Trophoblast cell (in vitro differentiated cells and primary cell): ENCODE data around the gene LIMK2.
"Not testable (repeated sequence)": the region's sequence is repeated elsewhere in the genome, so short reads cannot be mapped to it uniquely, and the experiment has no call there.

Source experiments
- DNase-seq, 2 donors: peaks; one replicate each; pipeline ENCODE4 v3.0.0-alpha.2; 2016
- H2AFZ ChIP-seq: 2 replicates; pipeline ENCODE4 v1.6.1; 2013; ENCODE audit warnings: low read length, moderate library complexity, mild to moderate bottlenecking; ENCODE audit not compliant: insufficient read depth, poor library complexity
- H2AK5ac ChIP-seq: 2 replicates; pipeline ENCODE4 v1.6.1; 2013; ENCODE audit warnings: mild to moderate bottlenecking, low read length
- H2BK120ac ChIP-seq: 2 replicates; pipeline ENCODE4 v1.6.1; 2013; ENCODE audit warnings: low read length, mild to moderate bottlenecking, moderate library complexity; ENCODE audit not compliant: insufficient read depth, poor library complexity
- H2BK12ac ChIP-seq: 2 replicates; pipeline ENCODE4 v1.6.1; 2013; ENCODE audit warnings: mild to moderate bottlenecking, low read length, moderate library complexity
- H2BK5ac ChIP-seq: 2 replicates; pipeline ENCODE4 v1.6.1; 2013; ENCODE audit warnings: low read length, low read depth, moderate library complexity, mild to moderate bottlenecking; ENCODE audit not compliant: poor library complexity
- H3K14ac ChIP-seq: 2 replicates; pipeline ENCODE4 v1.6.1; 2013; ENCODE audit warnings: mild to moderate bottlenecking, low read length
- H3K18ac ChIP-seq: 2 replicates; pipeline ENCODE4 v1.6.1; 2013; ENCODE audit warnings: mild to moderate bottlenecking, low read length
- H3K23ac ChIP-seq: 2 replicates; pipeline ENCODE4 v1.6.1; 2013; ENCODE audit warnings: low read length
- H3K27ac ChIP-seq: 2 replicates; pipeline ENCODE4 v1.5.1; 2013; ENCODE audit warnings: low read depth, mild to moderate bottlenecking, inconsistent platforms, low read length, moderate library complexity
- H3K27me3 ChIP-seq: 2 replicates; pipeline ENCODE4 v1.6.1; 2013; ENCODE audit warnings: inconsistent platforms, mild to moderate bottlenecking, low read length, moderate library complexity; ENCODE audit not compliant: insufficient read depth
- H3K36me3 ChIP-seq, 2 experiments: 1 replicate in 1 of 2; 2 replicates in 1 of 2; pipeline ENCODE4 v1.6.1; 2013; ENCODE audit warnings: low read length in 2 of 2, mild to moderate bottlenecking in 2 of 2, moderate library complexity in 1 of 2; ENCODE audit not compliant: insufficient read depth in 2 of 2, control insufficient read depth in 1 of 2
- H3K4ac ChIP-seq: 2 replicates; pipeline ENCODE4 v1.6.1; 2013; ENCODE audit warnings: low read depth, mild to moderate bottlenecking, low read length, moderate library complexity
- H3K4me1 ChIP-seq, 2 experiments: 1 replicate in 1 of 2; 2 replicates in 1 of 2; pipeline ENCODE4 v1.6.1; 2013; ENCODE audit warnings: low read length in 2 of 2, mild to moderate bottlenecking in 2 of 2, moderate library complexity in 1 of 2; ENCODE audit not compliant: insufficient read depth in 2 of 2, control insufficient read depth in 1 of 2
- H3K4me2 ChIP-seq: 2 replicates; pipeline ENCODE4 v1.6.1; 2013; ENCODE audit warnings: inconsistent platforms, mild to moderate bottlenecking, low read length, moderate library complexity
- H3K4me3 ChIP-seq: 2 replicates; pipeline ENCODE4 v1.5.1; 2013; ENCODE audit warnings: mild to moderate bottlenecking, low read depth, low read length, inconsistent platforms
- H3K79me1 ChIP-seq: one replicate; pipeline ENCODE4 v1.6.1; 2013; ENCODE audit warnings: low read length
- H3K79me2 ChIP-seq: 2 replicates; pipeline ENCODE4 v1.6.1; 2013; ENCODE audit warnings: low read length, mild to moderate bottlenecking; ENCODE audit not compliant: control insufficient read depth, insufficient read depth, poor library complexity
- H3K9ac ChIP-seq: 2 replicates; pipeline ENCODE4 v1.6.1; 2013; ENCODE audit warnings: mild to moderate bottlenecking, low read length
- H3K9me3 ChIP-seq: 2 replicates; pipeline ENCODE4 v1.6.1; 2013; ENCODE audit warnings: low read depth, mild to moderate bottlenecking, control low read depth, inconsistent platforms, low read length; ENCODE audit not compliant: insufficient read depth
- H4K12ac ChIP-seq: 2 replicates; pipeline ENCODE4 v1.6.1; 2013; ENCODE audit warnings: low read depth, mild to moderate bottlenecking, low read length, moderate library complexity
- H4K8ac ChIP-seq: 2 replicates; pipeline ENCODE4 v1.6.1; 2013; ENCODE audit warnings: low read depth, mild to moderate bottlenecking, low read length, moderate library complexity
- H4K91ac ChIP-seq: one replicate; pipeline ENCODE4 v1.6.1; 2013; ENCODE audit warnings: low read depth, mild to moderate bottlenecking, low read length, moderate library complexity
- WGBS: extraction: QIAGEN DNeasy Blood & Tissue Kit; methylation state at CpG from one replicate; pipeline ENCODE4 v1.1.7; 2013; ENCODE audit warnings: missing lambda C conversion rate; ENCODE audit not compliant: insufficient read length, insufficient coverage; ENCODE audit errors: extremely low coverage; 5-methylcytosine and 5-hydroxymethylcytosine counted together

LIMK2 gene

GRCh38 chr22:31205059-31205458 lies 7.0 kb upstream of the LIMK2 start:
- not testable (repeated sequence) for H3K4me1 ChIP-seq, H3K79me2 ChIP-seq, H3K79me1 ChIP-seq, H2AFZ ChIP-seq, H2BK120ac ChIP-seq, H3K23ac ChIP-seq, H2BK5ac ChIP-seq, H3K27me3 ChIP-seq, H3K4me3 ChIP-seq, DNase-seq, H4K8ac ChIP-seq, H2AK5ac ChIP-seq, H4K12ac ChIP-seq, H3K9me3 ChIP-seq, H4K91ac ChIP-seq, H3K4ac ChIP-seq, H3K18ac ChIP-seq, H3K27ac ChIP-seq, H3K4me2 ChIP-seq, H3K14ac ChIP-seq, H3K9ac ChIP-seq, H2BK12ac ChIP-seq
- H3K36me3 ChIP-seq, result peaks cover 8 to 11% of the 10 kb centered on the region in 2 experiments
- WGBS, result no CpG with 5 or more reads among the region's 4 CpGs

DNA sequence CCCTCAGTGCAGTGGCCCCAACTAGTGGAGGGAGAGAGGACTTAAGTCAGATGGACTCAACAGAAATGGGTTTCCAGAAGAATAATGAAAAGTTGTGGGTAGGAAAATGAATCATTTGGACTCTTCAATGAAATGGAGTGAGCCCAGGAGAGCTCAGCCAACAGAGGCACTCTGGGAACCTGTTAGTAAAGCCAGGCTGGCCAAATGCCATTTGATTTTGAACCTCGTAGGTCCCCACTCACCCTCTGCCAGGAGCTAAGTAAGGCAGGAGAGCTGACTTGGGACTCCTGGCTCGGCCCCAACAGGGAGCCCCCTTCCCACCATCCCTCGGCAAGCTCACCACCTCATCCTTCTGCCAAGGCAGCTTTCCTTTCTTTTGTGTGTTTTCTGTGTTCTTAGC lies 5.6 kb upstream of the LIMK2 start:
- H4K12ac ChIP-seq, H4K91ac ChIP-seq, H2AFZ ChIP-seq, H2BK5ac ChIP-seq, H2BK12ac ChIP-seq, DNase-seq, H3K4ac ChIP-seq, H3K27me3 ChIP-seq, H3K9me3 ChIP-seq, H2AK5ac ChIP-seq, H3K27ac ChIP-seq, H3K14ac ChIP-seq, H3K4me3 ChIP-seq, H3K79me2 ChIP-seq, H3K4me2 ChIP-seq, H3K4me1 ChIP-seq, H3K23ac ChIP-seq, H4K8ac ChIP-seq, H3K18ac ChIP-seq, H2BK120ac ChIP-seq, H3K79me1 ChIP-seq, H3K9ac ChIP-seq: not testable (repeated sequence)
- peaks cover 6 to 11% of the 10 kb centered on the region in 2 experiments for H3K36me3 ChIP-seq
- WGBS, result no CpG with 5 or more reads among the region's 3 CpGs

DNA sequence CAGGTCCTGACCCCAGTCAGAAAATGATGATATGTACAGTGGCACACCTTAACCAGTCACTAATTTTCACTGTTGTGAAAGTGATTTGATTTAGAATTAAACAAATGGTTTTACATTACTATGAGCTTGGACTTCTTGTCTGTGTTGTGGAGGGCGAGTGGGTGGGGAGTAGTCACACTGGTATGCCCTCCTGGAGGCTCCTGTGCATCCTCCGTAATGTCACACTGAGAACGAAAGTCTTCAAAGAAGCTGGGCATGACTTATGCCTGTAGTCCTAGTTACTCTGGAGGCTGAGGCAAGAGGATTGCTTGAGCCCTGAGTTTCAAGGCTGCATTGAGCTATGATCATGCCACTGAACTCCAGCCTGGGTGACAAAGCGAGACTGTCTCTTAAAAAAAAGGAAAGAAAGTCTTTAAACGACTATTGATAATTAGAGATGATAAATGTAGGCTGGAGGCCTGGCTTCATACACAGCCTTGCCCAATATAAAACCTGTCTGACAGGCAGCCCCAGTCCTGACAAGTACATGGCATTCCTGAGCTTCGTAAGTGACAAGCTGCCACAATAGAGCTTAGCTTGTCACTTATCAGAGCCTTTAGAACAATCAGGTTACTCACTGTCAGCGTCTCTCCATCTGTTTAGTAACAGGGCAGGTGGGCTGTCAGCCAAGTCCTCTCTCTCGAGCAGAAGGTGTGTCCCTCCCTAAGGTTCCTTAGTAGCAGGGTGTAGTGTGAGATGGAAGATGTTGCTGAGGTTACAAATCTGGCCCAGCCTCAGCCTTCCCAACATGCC lies 5.0 kb upstream of the LIMK2 start:
- no peak overlapping the region for H4K8ac ChIP-seq
- no peaks in the 10 kb centered on the region for H3K27me3 ChIP-seq
- DNase-seq, result peak; percentile 94 to 97
- H3K27ac ChIP-seq, result no peak overlapping the region
- H3K36me3 ChIP-seq, result peaks cover 4 to 6% of the 10 kb centered on the region in 2 experiments
- H2BK12ac ChIP-seq, result no peak overlapping the region
- no peak overlapping the region for H2AK5ac ChIP-seq
- no peak overlapping the region for H4K91ac ChIP-seq
- WGBS, result no CpG with 5 or more reads among the region's 8 CpGs
- H3K14ac ChIP-seq, result no peak overlapping the region
- H3K9me3 ChIP-seq, result no peaks in the 10 kb centered on the region
- H2BK120ac ChIP-seq, result no peak overlapping the region
- H3K18ac ChIP-seq, result no peak overlapping the region
- H3K23ac ChIP-seq, result no peak overlapping the region
- no peak overlapping the region for H3K9ac ChIP-seq
- H2AFZ ChIP-seq, result no peak overlapping the region
- H3K4me3 ChIP-seq, result no peak overlapping the region
- H4K12ac ChIP-seq, result no peak overlapping the region
- H3K4me1 ChIP-seq, result peaks cover 7 to 10% of the 10 kb centered on the region in 2 experiments
- no peak overlapping the region for H3K4ac ChIP-seq
- no peaks in the 10 kb centered on the region for H3K79me2 ChIP-seq
- H2BK5ac ChIP-seq, result no peak overlapping the region
- peak overlapping the region; percentile 17 for H3K4me2 ChIP-seq
- peaks cover 4% of the 10 kb centered on the region for H3K79me1 ChIP-seq

GRCh38 chr22:31210556-31211421 lies 1.3 kb upstream of the LIMK2 start:
- Histone ChIP-seq H3K4me2 (no peak overlapping the region), H2BK5ac (no peak overlapping the region), H4K8ac (no peak overlapping the region), H3K79me1 (peaks cover 9% of the 10 kb centered on the region), H2AFZ (no peak overlapping the region), H3K27ac (no peak overlapping the region), H3K79me2 (peaks cover 4% of the 10 kb centered on the region), H4K91ac (no peak overlapping the region), H4K12ac (no peak overlapping the region), H3K23ac (no peak overlapping the region), H2AK5ac (no peak overlapping the region), H3K9me3 (no peaks in the 10 kb centered on the region), H3K36me3 (no peaks in the 10 kb centered on the region), H2BK120ac (no peak overlapping the region), H3K4me1 (peaks cover 12 to 19% of the 10 kb centered on the region in 2 experiments), H3K14ac (no peak overlapping the region), H3K9ac (no peak overlapping the region), H3K4ac (no peak overlapping the region), H3K27me3 (no peaks in the 10 kb centered on the region), H3K18ac (no peak overlapping the region), H3K4me3 (no peak overlapping the region), H2BK12ac (no peak overlapping the region)
- peak in 1 of 2 donors; percentile 54 for DNase-seq
- WGBS, result no CpG with 5 or more reads among the region's 8 CpGs
